ENCODE measurements around the gene POFUT2. TPM values are rescaled to one million over a fixed set of nuclear protein-coding genes. Genes with fewer than 3 reads are reported as not detected.

Gene POFUT2
- total RNA-seq, 1 donor from 2014 or later = 18.0 TPM

DNA sequence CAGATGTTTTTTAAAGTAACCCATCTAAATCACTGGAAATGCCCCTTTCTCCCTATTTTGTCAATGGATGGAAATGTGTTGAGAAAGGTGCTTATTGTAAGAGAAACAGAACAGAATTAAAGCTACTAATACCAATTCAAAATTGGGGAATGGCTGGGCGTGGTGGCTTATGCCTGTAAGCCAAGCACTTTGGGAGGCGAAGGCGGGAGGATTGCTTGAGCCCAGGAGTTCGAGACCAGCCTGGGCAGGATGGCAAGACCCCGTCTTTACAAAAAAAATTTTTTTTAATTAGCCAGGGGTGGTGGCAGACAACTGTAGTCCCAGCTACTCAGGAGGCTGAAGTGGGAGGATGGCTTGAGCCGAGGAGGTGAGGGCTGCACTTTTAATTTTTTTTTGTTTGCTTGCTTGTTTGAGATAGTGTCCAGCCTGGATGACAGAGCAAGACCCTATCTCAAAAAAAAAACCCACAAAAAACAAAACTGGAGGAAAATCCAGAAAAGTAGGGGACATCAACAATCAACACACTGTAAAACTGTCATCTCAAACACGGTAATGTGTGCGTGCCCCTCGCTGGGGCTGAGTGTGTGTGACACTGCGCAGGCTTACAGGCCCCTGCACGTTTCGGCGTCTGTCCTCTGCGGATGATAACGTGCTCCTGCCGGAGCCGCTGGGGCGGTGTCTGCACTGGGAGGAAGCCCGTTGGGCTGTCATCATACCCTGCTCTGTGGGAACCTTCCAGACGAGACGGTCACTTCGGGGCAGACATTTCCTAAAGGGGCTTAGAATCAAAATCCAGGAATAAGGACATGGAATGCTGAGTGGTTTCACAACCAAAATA is 11.6 kb upstream of the POFUT2 start:
- intact Hi-C loops (cut with micrococcal nuclease) = no loop called here

- intact Hi-C loops (cut with micrococcal nuclease) = no loop called here
These were observed 10.2 kb upstream of the POFUT2 start for GRCh38 chr21:45297869-45298268.

DNA sequence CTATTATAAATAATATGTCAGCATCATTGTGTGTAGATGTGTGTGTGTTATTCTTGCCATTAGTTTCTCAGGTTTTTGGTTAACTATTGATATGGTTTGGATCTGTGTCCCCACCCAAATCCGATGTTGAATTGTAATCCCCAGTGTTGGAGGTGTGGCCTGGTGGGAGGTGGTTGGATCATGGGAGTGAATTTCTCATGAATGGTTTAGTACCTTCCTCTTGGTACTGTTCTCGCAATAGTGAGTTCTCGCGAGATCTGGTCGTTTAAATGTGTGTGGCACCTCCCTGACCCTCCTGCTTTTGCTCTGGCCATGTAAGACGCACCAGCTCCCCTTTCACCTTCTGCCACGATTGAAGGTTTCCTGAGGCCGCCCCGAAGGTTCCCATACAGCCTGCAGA is 9.6 kb upstream of the POFUT2 start:
- intact Hi-C loops (cut with micrococcal nuclease) = no loop called here

DNA sequence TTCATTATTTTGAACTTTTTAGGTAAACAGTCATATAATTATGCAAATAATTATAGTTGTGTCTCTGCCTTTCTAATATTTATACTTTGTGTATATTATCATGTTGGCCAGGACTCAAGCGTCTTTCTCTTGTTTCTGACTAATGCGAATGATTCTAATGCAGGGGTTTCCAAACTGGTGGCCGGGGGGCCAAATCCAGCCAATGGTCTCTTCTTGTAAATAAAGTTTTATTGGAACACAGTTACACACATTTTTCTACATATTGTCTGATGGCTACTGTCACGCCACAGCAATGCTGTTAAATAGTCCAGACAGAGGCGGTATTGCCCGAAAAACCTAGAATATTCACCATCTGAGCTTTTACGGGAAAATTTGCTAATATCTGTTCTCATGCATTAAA is 8.9 kb upstream of the POFUT2 start:
- intact Hi-C loops (cut with micrococcal nuclease) = no loop called here

DNA sequence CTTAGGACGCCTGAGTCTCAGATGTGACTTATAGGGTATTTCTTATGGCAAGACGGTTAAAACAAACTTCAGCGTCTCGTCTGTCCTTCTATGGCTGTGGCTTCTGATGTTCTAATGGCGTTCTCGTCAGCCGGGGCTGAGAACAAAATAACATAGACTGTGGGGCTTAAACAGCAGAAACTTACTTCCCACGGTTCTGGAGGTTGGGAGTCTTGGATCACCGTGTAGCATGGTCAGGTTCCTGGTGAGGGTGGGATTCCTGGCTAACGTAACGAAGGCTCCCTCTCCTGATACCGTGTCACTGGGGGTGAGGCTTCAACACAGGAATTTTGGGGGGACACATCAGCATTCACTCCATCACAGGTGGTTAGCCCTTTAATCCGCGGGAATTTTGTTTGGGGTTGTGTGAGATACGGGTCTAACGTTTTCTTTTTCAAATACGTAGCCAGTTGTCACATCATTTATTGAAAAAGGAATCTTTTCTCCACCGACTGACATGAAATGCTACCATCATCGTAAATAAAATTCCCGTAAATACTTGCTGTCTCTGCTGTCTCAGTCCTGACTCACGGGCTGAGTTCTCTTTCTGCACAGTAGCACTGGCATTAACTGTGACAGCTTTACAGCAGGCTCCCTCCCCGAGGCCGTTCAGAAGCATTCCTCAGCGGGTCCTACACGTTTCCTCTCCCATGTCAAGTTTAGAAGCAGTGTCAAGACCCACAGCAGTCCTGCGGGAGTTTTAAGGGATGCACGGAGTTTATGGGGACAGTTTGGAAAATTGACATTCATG is 8.1 kb upstream of the POFUT2 start:
- intact Hi-C loops (cut with micrococcal nuclease) = no loop called here

DNA sequence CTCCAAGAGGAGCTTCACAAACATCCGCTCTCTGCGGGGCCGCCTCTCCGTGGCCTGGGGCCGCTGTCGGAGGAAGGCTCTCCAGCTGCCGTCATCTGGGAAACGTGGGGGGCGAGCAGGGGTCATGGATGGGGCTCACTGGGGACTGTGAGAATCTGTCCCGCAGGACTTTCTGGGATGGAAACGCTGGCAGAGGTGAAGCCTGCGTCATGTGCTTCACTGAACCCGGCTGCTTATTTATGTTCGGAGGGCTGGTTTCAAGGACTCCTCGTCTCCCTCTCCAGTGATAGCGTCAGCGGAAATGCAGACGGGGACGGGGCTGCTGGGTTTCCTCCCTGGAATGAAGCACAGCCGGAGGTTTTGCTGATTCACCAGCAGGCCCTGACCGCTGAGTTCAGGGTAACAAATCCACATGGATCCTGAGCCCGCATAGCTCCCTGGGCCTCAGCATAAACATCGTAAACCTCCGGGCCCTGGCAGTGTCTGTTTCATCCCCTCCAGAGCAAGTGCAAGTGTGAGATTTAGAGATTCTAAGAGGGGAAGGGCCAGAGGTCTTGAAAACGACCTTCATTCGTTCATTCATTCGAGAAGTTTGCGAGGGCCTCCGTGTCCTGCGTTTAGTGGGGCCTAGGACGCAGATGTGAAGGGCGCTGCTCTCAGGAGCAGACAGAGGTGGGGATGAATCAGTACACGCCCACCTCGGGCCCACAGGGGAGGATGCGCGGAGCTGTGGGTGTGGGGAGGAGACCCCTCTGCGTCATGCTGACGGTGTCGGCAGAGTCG is 7.0 kb upstream of the POFUT2 start:
- intact Hi-C loops (cut with micrococcal nuclease) = loop anchor here (5.0 kb wide), 1 partner anchor 588 kb away; no protein-coding TSS in a partner anchor

- intact Hi-C loops (cut with micrococcal nuclease) = loop anchor here (2.0 to 5.0 kb wide), 2 partner anchors 261 to 588 kb away; no protein-coding TSS in a partner anchor
These were observed 6.2 kb upstream of the POFUT2 start for GRCh38 chr21:45293726-45294401.

- intact Hi-C loops (cut with micrococcal nuclease) = loop anchor here (2.0 to 5.0 kb wide), 2 partner anchors 262 to 589 kb away; no protein-coding TSS in a partner anchor
These were observed 5.6 kb upstream of the POFUT2 start for GRCh38 chr21:45293220-45293725.

DNA sequence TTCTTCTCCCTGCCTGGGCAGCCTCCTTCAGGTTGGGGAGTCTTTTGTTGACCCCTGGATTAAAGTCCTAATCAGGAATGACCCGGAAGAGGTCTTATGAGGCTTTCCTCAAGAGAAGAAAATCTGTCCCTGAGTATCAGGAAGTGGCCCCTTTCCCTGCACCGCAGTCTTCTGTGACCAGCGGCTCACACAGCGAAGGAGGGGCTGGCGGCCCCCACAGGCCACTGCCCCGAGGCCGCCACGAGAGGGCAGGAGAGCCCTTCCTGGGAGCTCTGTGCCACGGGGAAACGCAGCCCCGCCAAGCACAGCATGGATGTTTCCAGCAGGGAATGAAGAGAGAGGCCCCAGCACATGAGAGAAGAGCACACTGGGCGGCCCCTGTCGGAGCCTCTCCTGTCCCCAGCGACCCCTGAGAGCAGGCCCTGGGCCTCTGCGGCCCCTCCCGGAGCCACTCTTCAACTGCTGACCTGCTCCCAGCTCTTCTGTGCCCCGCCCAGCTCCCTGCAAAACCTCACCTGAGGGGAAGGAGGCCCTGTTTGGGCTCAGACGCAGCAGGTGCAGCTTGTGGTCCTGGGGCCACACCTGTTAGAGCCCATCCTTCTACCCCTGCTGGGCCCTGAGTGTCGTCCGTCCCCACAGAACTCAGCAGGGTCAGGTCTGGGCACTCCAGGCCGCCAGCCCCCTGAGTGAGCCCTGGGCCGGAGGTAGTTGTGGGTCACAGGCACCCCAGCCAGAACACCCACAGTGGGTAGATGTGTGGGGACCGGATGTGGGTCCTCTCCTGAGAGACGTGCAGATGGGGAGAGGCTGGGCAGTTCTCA is 4.9 kb upstream of the POFUT2 start:
- intact Hi-C loops (cut with micrococcal nuclease) = loop anchor here (1.0 to 5.0 kb wide), 5 partner anchors 147 to 590 kb away; no protein-coding TSS in a partner anchor

GRCh38 chr21:45291613-45292398 is 4.1 kb upstream of the POFUT2 start:
- intact Hi-C loops (cut with micrococcal nuclease) = loop anchor here (1.0 to 5.0 kb wide), 5 partner anchors 147 to 590 kb away; no protein-coding TSS in a partner anchor

- intact Hi-C loops (cut with micrococcal nuclease) = loop anchor here (5.0 kb wide), 1 partner anchor 591 kb away; no protein-coding TSS in a partner anchor
These were observed 3.4 kb upstream of the POFUT2 start for GRCh38 chr21:45290948-45291612.

- intact Hi-C loops (cut with micrococcal nuclease) = loop anchor here (2.0 to 5.0 kb wide), 3 partner anchors 137 to 592 kb away; no protein-coding TSS in a partner anchor
These were observed 2.2 kb upstream of the POFUT2 start for GRCh38 chr21:45289655-45290515.

DNA sequence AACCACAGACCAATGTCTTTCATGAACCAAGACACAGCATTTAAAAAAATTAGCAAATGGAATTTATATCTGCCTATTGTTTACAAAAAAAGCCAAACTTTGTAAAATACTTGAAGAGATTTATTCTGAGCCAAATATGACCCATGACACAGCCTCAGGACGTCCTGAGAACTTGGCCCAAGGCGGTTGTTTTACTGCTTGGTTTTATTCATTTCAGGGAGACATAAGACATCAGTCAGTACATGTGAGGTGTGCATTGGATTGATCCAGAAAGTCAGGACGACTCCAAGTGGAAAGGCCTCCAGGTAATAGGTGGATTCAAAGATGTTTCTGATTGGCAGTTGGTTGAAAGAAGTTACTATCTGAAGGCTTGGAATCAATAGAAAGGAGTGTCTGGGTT is 1.4 kb upstream of the POFUT2 start:
- intact Hi-C loops (cut with micrococcal nuclease) = loop anchor here (2.0 to 5.0 kb wide), 2 partner anchors 136 to 212 kb away; no protein-coding TSS in a partner anchor

- intact Hi-C loops (cut with micrococcal nuclease) = loop anchor here (1.0 to 5.0 kb wide), 5 partner anchors 136 to 532 kb away; partner anchors contain the start of gene PCBP3
These were observed 746 bp upstream of the POFUT2 start for GRCh38 chr21:45288441-45288841.

- intact Hi-C loops (cut with micrococcal nuclease) = loop anchor here (2.0 to 5.0 kb wide), 2 partner anchors 210 to 414 kb away; partner anchors contain the start of gene PTTG1IP
These were observed 841 bp downstream of the POFUT2 start for GRCh38 chr21:45286671-45287437.
